Hepatocyte (in vitro differentiated cells): Measurements from ENCODE around the gene RARG. TPM values are rescaled to one million over a fixed set of nuclear protein-coding genes. Genes with fewer than 3 reads are reported as not detected.

Experiments used
- DNase-seq: peaks from one replicate; pipeline ENCODE4 v3.0.0-alpha.2; 2016; ENCODE audit warnings: low spot score
- H2AFZ ChIP-seq: fragments of 200-600 bp; sonication (generic); 2 replicates; pipeline ENCODE4 v1.6.0; 2016; ENCODE audit warnings: antibody characterized with exemption, mild to moderate bottlenecking
- H3K27ac ChIP-seq: fragments of 200-600 bp; sonication (generic); 2 replicates; pipeline ENCODE4 v1.5.1; 2016; ENCODE audit warnings: mild to moderate bottlenecking
- H3K27me3 ChIP-seq: fragments of 200-600 bp; sonication (generic); 2 replicates; pipeline ENCODE4 v1.6.1; 2016
- H3K36me3 ChIP-seq: fragments of 200-600 bp; sonication (generic); replicated peaks from 2 replicates; pipeline ENCODE4 v1.5.1; 2016; ENCODE audit warnings: low read depth; ENCODE audit not compliant: insufficient read depth
- H3K4me1 ChIP-seq: fragments of 200-600 bp; sonication (generic); 2 replicates; pipeline ENCODE4 v1.5.1; 2016; ENCODE audit warnings: mild to moderate bottlenecking, moderate library complexity; ENCODE audit not compliant: insufficient read depth
- H3K4me2 ChIP-seq: fragments of 200-600 bp; sonication (generic); 2 replicates; pipeline ENCODE4 v1.6.0; 2016
- H3K4me3 ChIP-seq: fragments of 200-600 bp; sonication (generic); 2 replicates; pipeline ENCODE4 v1.5.1; 2016; ENCODE audit warnings: mild to moderate bottlenecking
- H3K79me2 ChIP-seq: fragments of 200-600 bp; sonication (generic); 2 replicates; pipeline ENCODE4 v1.6.0; 2017; ENCODE audit warnings: mild to moderate bottlenecking
- H3K9me2 ChIP-seq: fragments of 200-600 bp; sonication (generic); replicated peaks from 2 replicates; pipeline ENCODE4 v1.6.0; 2017; ENCODE audit warnings: mild to moderate bottlenecking; ENCODE audit not compliant: insufficient read depth
- H3K9me3 ChIP-seq: fragments of 200-600 bp; sonication (generic); 2 replicates; pipeline ENCODE4 v1.5.1; 2016; ENCODE audit warnings: low read depth, mild to moderate bottlenecking
- H4K20me1 ChIP-seq: fragments of 200-600 bp; sonication (generic); 2 replicates; pipeline ENCODE4 v1.6.0; 2016; ENCODE audit warnings: mild to moderate bottlenecking; ENCODE audit not compliant: insufficient read depth, poor library complexity, severe bottlenecking
- CTCF ChIP-seq: fragments of 200-600 bp; sonication (generic); IDR thresholded peaks from 2 replicates; pipeline ENCODE4 v1.5.1; 2016; ENCODE audit warnings: antibody characterized with exemption, mild to moderate bottlenecking; ENCODE audit not compliant: poor library complexity
- EZH2 ChIP-seq: fragments of 200-600 bp; sonication (generic); IDR thresholded peaks from 2 replicates; pipeline ENCODE4 v1.6.1; 2016; ENCODE audit warnings: antibody characterized with exemption, mild to moderate bottlenecking, borderline replicate concordance
- EZH2phosphoT487 ChIP-seq: fragments of 200-600 bp; sonication (generic); IDR thresholded peaks from one replicate; pipeline ENCODE4 v1.6.1; 2018; ENCODE audit warnings: antibody characterized with exemption, mild to moderate bottlenecking, low read depth, moderate library complexity; ENCODE audit not compliant: unreplicated experiment, severe bottlenecking
- WGBS: methylation state at CpG from one replicate; pipeline ENCODE4 v1.1.6; 2016; ENCODE audit warnings: low lambda C conversion rate; ENCODE audit errors: missing lambda C conversion rate; 5-methylcytosine and 5-hydroxymethylcytosine counted together
- polyA plus RNA-seq: library from polyadenylated mRNA; unstranded; fragments of >200 nt; fragmentation: Nextera tagmentation; extraction: Ambion mirVana; gene quantifications from 2 replicates; pipeline ENCODE4 v1.2.1, GENCODE V29; 2016
- total RNA-seq: library from RNA; depleted of rRNA; stranded (reverse); fragments of >200 nt; gene quantifications from 2 replicates; pipeline ENCODE4 v1.2.3, GENCODE V29; 2014

RARG gene
- total and polyA plus RNA-seq, 2 experiments from 2014 or later: 20.9 to 28.1 TPM

GRCh38 chr12:53161119-53161911 lies 70.7 kb downstream of the RARG start:
- DNase-seq: no peak
- Histone ChIP-seq H3K79me2 (no peaks in the 10 kb centered on the region), H3K4me2 (no peak overlapping the region), H3K4me3 (no peak overlapping the region), H3K4me1 (no peaks in the 10 kb centered on the region), H3K27me3 (no peaks in the 10 kb centered on the region), H4K20me1 (no peaks in the 10 kb centered on the region), H3K9me3 (no peaks in the 10 kb centered on the region), H3K27ac (no peak overlapping the region), H3K36me3 (no peaks in the 10 kb centered on the region), H2AFZ (no peak overlapping the region), H3K9me2 (no peaks in the 10 kb centered on the region)
- 96% methylated on average over 8 of the region's 8 CpGs for WGBS
- TF ChIP-seq EZH2 (no peak), CTCF (no peak), EZH2phosphoT487 (no peak)

- Histone ChIP-seq H3K79me2 (no peaks in the 10 kb centered on the region), H2AFZ (no peak overlapping the region), H3K9me2 (no peaks in the 10 kb centered on the region), H3K4me2 (no peak overlapping the region), H3K27ac (no peak overlapping the region), H4K20me1 (no peaks in the 10 kb centered on the region), H3K36me3 (no peaks in the 10 kb centered on the region), H3K27me3 (no peaks in the 10 kb centered on the region), H3K4me1 (no peaks in the 10 kb centered on the region), H3K4me3 (no peak overlapping the region), H3K9me3 (no peaks in the 10 kb centered on the region)
- TF ChIP-seq EZH2phosphoT487 (no peak), EZH2 (no peak), CTCF (no peak)
- WGBS: 86% methylated on average over 2 of the region's 2 CpGs
- DNase-seq: no peak
These were observed 71.3 kb downstream of the RARG start for GRCh38 chr12:53160673-53161072.

Other genes with a start within 250 kb of the RARG start
- gene EIF4B, start 225.8 kb downstream of the RARG start, total RNA-seq: 435 and 449 TPM in 2 replicates
- gene EIF4B, start 225.8 kb downstream of the RARG start, polyA plus RNA-seq: 53.5 and 65.1 TPM in 2 replicates
- 15.9 and 16.9 TPM in 2 replicates for gene TNS2, start 182.1 kb downstream of the RARG start, total RNA-seq
- gene TNS2, start 182.1 kb downstream of the RARG start, polyA plus RNA-seq: 32.2 and 41.8 TPM in 2 replicates
- gene SPRYD3, start 152.8 kb downstream of the RARG start, total RNA-seq: 19.3 and 20.9 TPM in 2 replicates
- 24.6 and 25.8 TPM in 2 replicates for gene SPRYD3, start 152.8 kb downstream of the RARG start, polyA plus RNA-seq
- 21.8 and 25.1 TPM in 2 replicates for gene IGFBP6, start 134.5 kb downstream of the RARG start, total RNA-seq
- gene IGFBP6, start 134.5 kb downstream of the RARG start, polyA plus RNA-seq: 81.2 and 86.0 TPM in 2 replicates
- 18.9 and 21.8 TPM in 2 replicates for gene SOAT2, start 128.7 kb downstream of the RARG start, total RNA-seq
- gene SOAT2, start 128.7 kb downstream of the RARG start, polyA plus RNA-seq: 28.9 and 29.4 TPM in 2 replicates
- gene ZNF740, start 51.5 kb downstream of the RARG start, total RNA-seq: 13.2 and 23.2 TPM in 2 replicates
- gene ZNF740, start 51.5 kb downstream of the RARG start, polyA plus RNA-seq: 4.4 and 4.6 TPM in 2 replicates
- gene CSAD, start 51.3 kb downstream of the RARG start, total RNA-seq: 14.1 and 16.8 TPM in 2 replicates
- gene CSAD, start 51.3 kb downstream of the RARG start, polyA plus RNA-seq: 14.3 and 15.7 TPM in 2 replicates
- 0.23 TPM in 1 of 2 replicates, not detected in the other for gene ITGB7, start 25.0 kb downstream of the RARG start, total RNA-seq
- 1.0 TPM in 1 of 2 replicates, not detected in the other for gene ITGB7, start 25.0 kb downstream of the RARG start, polyA plus RNA-seq
- 7.6 and 9.0 TPM in 2 replicates for gene ESPL1, start 36.1 kb upstream of the RARG start, total RNA-seq
- 4.4 and 5.8 TPM in 2 replicates for gene ESPL1, start 36.1 kb upstream of the RARG start, polyA plus RNA-seq
- gene PFDN5, start 63.3 kb upstream of the RARG start, total RNA-seq: 377 and 379 TPM in 2 replicates
- 415 and 441 TPM in 2 replicates for gene PFDN5, start 63.3 kb upstream of the RARG start, polyA plus RNA-seq
- 25.5 and 35.8 TPM in 2 replicates for gene MYG1, start 67.5 kb upstream of the RARG start, total RNA-seq
- 34.6 and 35.9 TPM in 2 replicates for gene MYG1, start 67.5 kb upstream of the RARG start, polyA plus RNA-seq
- gene AAAS, start 89.4 kb upstream of the RARG start, total RNA-seq: 57.3 and 60.3 TPM in 2 replicates
- 70.6 and 79.9 TPM in 2 replicates for gene AAAS, start 89.4 kb upstream of the RARG start, polyA plus RNA-seq
- gene SP7, start 104.1 kb upstream of the RARG start, total RNA-seq: 0.20 TPM in 1 of 2 replicates, not detected in the other
- gene SP7, start 104.1 kb upstream of the RARG start, polyA plus RNA-seq: 0.60 TPM in 1 of 2 replicates, not detected in the other
- 48.0 and 53.3 TPM in 2 replicates for gene SP1, start 148.0 kb upstream of the RARG start, total RNA-seq
- gene SP1, start 148.0 kb upstream of the RARG start, polyA plus RNA-seq: 11.0 and 12.8 TPM in 2 replicates
- 6.4 and 13.9 TPM in 2 replicates for gene AMHR2, start 191.6 kb upstream of the RARG start, total RNA-seq
- gene AMHR2, start 191.6 kb upstream of the RARG start, polyA plus RNA-seq: 12.8 and 16.9 TPM in 2 replicates
- 135 and 150 TPM in 2 replicates for gene PRR13, start 209.5 kb upstream of the RARG start, total RNA-seq
- gene PRR13, start 209.5 kb upstream of the RARG start, polyA plus RNA-seq: 457 and 458 TPM in 2 replicates
- 343 and 389 TPM in 2 replicates for gene PCBP2, start 219.9 kb upstream of the RARG start, total RNA-seq
- 132 and 133 TPM in 2 replicates for gene PCBP2, start 219.9 kb upstream of the RARG start, polyA plus RNA-seq